ENCODE results near the gene EMC8. TPM values are rescaled to one million over a fixed set of nuclear protein-coding genes. Genes with fewer than 3 reads are reported as not detected.
A peak's percentile ranks its signal among the peaks of the same experiment; 100 is the strongest.

Gene EMC8
- total and polyA plus RNA-seq, 8 donors: 1.8 to 38.8 (median 16.4) TPM

- TF ChIP-seq POLR2A (IDR thresholded peaks at IDR 0.05) (no peak), EP300 (IDR thresholded peaks at IDR 0.05) (no peak), POLR2AphosphoS5 (IDR thresholded peaks at IDR 0.05) (no peak), CTCF (IDR thresholded peaks at IDR 0.05) (no peak)
- DNase-seq: no peak
- no peak overlapping the region for H3K27ac ChIP-seq
- peaks cover 0 to 26% (median 5%) of the 10 kb centered on the region in 4 donors for H3K4me1 ChIP-seq
- no peak overlapping the region for H3K4me3 ChIP-seq
- 79 to 90% (median 82%) methylated on average over 11 to 20 of the region's 20 CpGs for WGBS, 5 donors
- H3K27me3 ChIP-seq: peaks cover 0 to 15% (median 0%) of the 10 kb centered on the region in 3 donors
- intact Hi-C loops (cut with DNase I; ENCODE audit: low total_unique reads): loop anchor here (5.0 to 10.0 kb wide), 2 partner anchors 163 to 700 kb away; no protein-coding TSS in a partner anchor
- no peaks in the 10 kb centered on the region for H3K9me3 ChIP-seq
- H3K36me3 ChIP-seq: no peaks in the 10 kb centered on the region
Measured at GRCh38 chr16:85824161-85825135, 25.1 kb upstream of the EMC8 start.

DNA sequence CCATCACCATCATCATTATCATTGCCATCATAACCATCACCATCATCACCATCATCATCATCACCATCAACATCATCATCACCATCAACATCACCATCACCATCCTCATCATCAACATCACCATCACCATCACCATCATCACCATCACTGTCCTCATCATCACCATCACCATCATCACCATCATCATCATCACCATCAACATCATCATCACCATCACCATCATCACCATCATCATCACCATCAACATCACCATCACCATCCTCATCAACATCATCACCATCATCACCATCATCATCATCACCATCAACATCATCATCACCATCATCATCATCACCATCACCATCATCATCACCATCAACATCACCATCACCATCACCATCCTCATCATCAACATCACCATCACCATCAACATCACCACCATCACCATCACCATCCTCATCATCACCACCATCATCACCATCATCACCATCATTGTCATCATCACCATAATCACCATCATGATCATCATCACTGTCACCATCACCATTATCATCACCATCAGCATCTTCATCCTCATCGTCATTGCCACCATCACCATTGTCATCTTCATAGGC is 24.1 kb upstream of the EMC8 start:
- Histone ChIP-seq H3K36me3 (no peaks in the 10 kb centered on the region), H3K27ac (no peak overlapping the region), H3K9me3 (no peaks in the 10 kb centered on the region), H3K4me3 (no peak overlapping the region), H3K4me1 (peaks cover 0 to 30% (median 5%) of the 10 kb centered on the region in 4 donors), H3K27me3 (peaks cover 0 to 15% (median 0%) of the 10 kb centered on the region in 3 donors)
- TF ChIP-seq CTCF (IDR thresholded peaks at IDR 0.05): no peak
- TF ChIP-seq POLR2A (IDR thresholded peaks at IDR 0.05): no peak
- TF ChIP-seq EP300 (IDR thresholded peaks at IDR 0.05): no peak
- TF ChIP-seq POLR2AphosphoS5 (IDR thresholded peaks at IDR 0.05): no peak
- intact Hi-C loops (cut with DNase I; ENCODE audit: low total_unique reads): loop anchor here (2.0 to 10.0 kb wide), 3 partner anchors 164 to 701 kb away; no protein-coding TSS in a partner anchor
- 90 to 100% (median 98%) methylated on average over 1 of the region's 1 CpG for WGBS, 5 donors
- DNase-seq: no peak

DNA sequence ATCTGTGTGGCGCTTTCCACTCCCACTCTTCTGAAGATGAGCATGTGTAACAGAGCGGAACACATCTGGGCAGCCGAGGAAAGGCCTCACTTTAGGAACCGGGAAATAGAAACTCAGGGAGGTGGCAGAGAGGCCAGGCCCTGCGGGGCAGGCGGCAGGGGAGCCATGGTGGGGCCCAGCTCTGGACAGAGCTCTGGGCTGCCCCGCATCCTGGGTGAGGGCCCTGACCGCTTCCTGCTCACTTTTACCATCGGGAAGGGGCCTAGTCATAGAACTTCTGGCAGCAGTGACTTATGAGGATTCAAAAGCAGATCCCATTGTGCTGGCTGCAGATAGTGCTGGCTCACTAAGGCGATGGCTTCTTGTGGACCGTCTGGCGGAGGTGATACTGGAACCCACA is 22.8 kb upstream of the EMC8 start:
- H3K4me3 ChIP-seq: no peak overlapping the region

More for the DNA sequence above, 22.8 kb upstream of the EMC8 start:
- intact Hi-C loops (cut with DNase I; ENCODE audit: low total_unique reads): loop anchor here (2.0 to 10.0 kb wide), 3 partner anchors 165 to 703 kb away; no protein-coding TSS in a partner anchor
- Histone ChIP-seq H3K36me3 (no peaks in the 10 kb centered on the region), H3K4me1 (peaks cover 0 to 20% (median 5%) of the 10 kb centered on the region in 4 donors), H3K9me3 (no peaks in the 10 kb centered on the region), H3K27me3 (peaks cover 0 to 15% (median 0%) of the 10 kb centered on the region in 3 donors), H3K27ac (peak overlapping the region in 1 of 5 donors; percentile 5)
- DNase-seq: no peak
- 83 to 96% (median 85%) methylated on average over 12 of the region's 12 CpGs for WGBS, 5 donors
- no peak for TF ChIP-seq EP300 (IDR thresholded peaks at IDR 0.05)
- no peak for TF ChIP-seq POLR2A (IDR thresholded peaks at IDR 0.05)
- TF ChIP-seq CTCF (IDR thresholded peaks at IDR 0.05): no peak
- TF ChIP-seq POLR2AphosphoS5 (IDR thresholded peaks at IDR 0.05): no peak

Measured in stomach (tissue), 9 donors.